HG03520 (cell line): ENCODE results near the gene SLC5A2.
"Not testable (repeated sequence)": the region's sequence is repeated elsewhere in the genome, so short reads cannot be mapped to it uniquely, and the experiment has no call there.

Experiments
- ATAC-seq: cut with Tn5 transposase; IDR thresholded peaks from one replicate; pipeline ENCODE4 v1.9.1; 2021; ENCODE audit warnings: mild to moderate bottlenecking, moderate library complexity; ENCODE audit not compliant: unreplicated experiment

The SLC5A2 gene

GRCh38 chr16:31491778-31492418 lies 9.0 kb downstream of the SLC5A2 start:
- ATAC-seq: no peak

- no peak for ATAC-seq
These were observed 10.7 kb downstream of the SLC5A2 start for GRCh38 chr16:31493506-31494125.

- no peak for ATAC-seq
These were observed 13.7 kb downstream of the SLC5A2 start for GRCh38 chr16:31496670-31497069.

GRCh38 chr16:31498493-31498892 lies 15.6 kb downstream of the SLC5A2 start:
- no peak for ATAC-seq

GRCh38 chr16:31499928-31500327 lies 17.0 kb downstream of the SLC5A2 start:
- no peak for ATAC-seq

- no peak for ATAC-seq
These were observed 18.5 kb downstream of the SLC5A2 start for GRCh38 chr16:31501226-31501965.

- no peak for ATAC-seq
These were observed 19.0 kb downstream of the SLC5A2 start for GRCh38 chr16:31501966-31502348.

GRCh38 chr16:31502981-31503380 lies 20.1 kb downstream of the SLC5A2 start:
- no peak for ATAC-seq

- not testable (repeated sequence) for ATAC-seq
These were observed 20.6 kb downstream of the SLC5A2 start for GRCh38 chr16:31503555-31503954.

GRCh38 chr16:31504159-31504558 lies 21.2 kb downstream of the SLC5A2 start:
- no peak for ATAC-seq

- no peak for ATAC-seq
These were observed 22.6 kb downstream of the SLC5A2 start for GRCh38 chr16:31505483-31505882.

- ATAC-seq: peak; percentile 9
These were observed 24.6 kb downstream of the SLC5A2 start for GRCh38 chr16:31507617-31507928.

- ATAC-seq: peak; percentile 78
These were observed 25.2 kb downstream of the SLC5A2 start, which contains the start of gene RUSF1 for GRCh38 chr16:31507929-31508705. Gene RUSF1, minus strand, starts transcription at chr16:31508391. Its CDS starts 18 bp downstream, at chr16:31508373.

GRCh38 chr16:31508706-31509195 lies 25.8 kb downstream of the SLC5A2 start:
- ATAC-seq: no peak

- ATAC-seq: no peak
These were observed 30.2 kb downstream of the SLC5A2 start for GRCh38 chr16:31513126-31513525.

- ATAC-seq: no peak
These were observed 31.0 kb downstream of the SLC5A2 start for GRCh38 chr16:31513884-31514283.

GRCh38 chr16:31517800-31518402 lies 35.0 kb downstream of the SLC5A2 start:
- ATAC-seq: no peak

GRCh38 chr16:31519759-31520431 lies 37.0 kb downstream of the SLC5A2 start:
- no peak for ATAC-seq

GRCh38 chr16:31521368-31521767 lies 38.4 kb downstream of the SLC5A2 start:
- ATAC-seq: no peak

GRCh38 chr16:31522071-31522470 lies 39.1 kb downstream of the SLC5A2 start:
- ATAC-seq: no peak
